ENCODE data around the gene LGR4. TPM values are rescaled to one million over a fixed set of nuclear protein-coding genes. Genes with fewer than 3 reads are reported as not detected.

The LGR4 gene
- total and polyA plus RNA-seq, 11 donors = 7.4 to 39.1 (median 28.3) TPM

- DNase-seq (no peak), ATAC-seq (no peak)
- Histone ChIP-seq H3K4me1 (peaks cover 0 to 4% (median 0%) of the 10 kb centered on the region in 12 donors), H3K4me3 (no peak overlapping the region), H3K27me3 (no peaks in the 10 kb centered on the region), H3K27ac (no peak overlapping the region), H3K9me3 (no peaks in the 10 kb centered on the region), H3K36me3 (no peaks in the 10 kb centered on the region)
- 89 to 91% (median 91%) methylated on average over 2 of the region's 2 CpGs for WGBS, 4 donors
- intact Hi-C loops (cut with DNase I) = loop anchor here in 5 of 10 donors (5.0 to 10.0 kb wide), 3 partner anchors 93 to 291 kb away; partner anchors contain the start of gene CCDC34 (in 3 of the 5)
- TF ChIP-seq POLR2A (IDR thresholded peaks at IDR 0.05) (no peak), CTCF (IDR thresholded peaks at IDR 0.05) (no peak)
These were observed 5.2 kb upstream of the LGR4 start for GRCh38 chr11:27477831-27478230.

- H3K27ac ChIP-seq = no peak overlapping the region
- intact Hi-C loops (cut with DNase I) = loop anchor here in 5 of 10 donors (5.0 to 10.0 kb wide), 3 partner anchors 92 to 290 kb away; partner anchors contain the start of gene CCDC34 (in 3 of the 5)
- no peaks in the 10 kb centered on the region for H3K9me3 ChIP-seq
- no peak overlapping the region for H3K4me3 ChIP-seq
- DNase-seq (no peak), ATAC-seq (no peak)
- peaks cover 0 to 4% (median 0%) of the 10 kb centered on the region in 12 donors for H3K4me1 ChIP-seq
- no peaks in the 10 kb centered on the region for H3K36me3 ChIP-seq
- TF ChIP-seq POLR2A (IDR thresholded peaks at IDR 0.05) (no peak), CTCF (IDR thresholded peaks at IDR 0.05) (no peak)
- H3K27me3 ChIP-seq = no peaks in the 10 kb centered on the region
These were observed 4.7 kb upstream of the LGR4 start for GRCh38 chr11:27477243-27477642.

GRCh38 chr11:27475622-27476021 lies 3.0 kb upstream of the LGR4 start:
- H3K27ac ChIP-seq = no peak overlapping the region
- ATAC-seq = no peak
- intact Hi-C loops (cut with DNase I) = loop anchor here in 5 of 10 donors (5.0 to 10.0 kb wide), 3 partner anchors 91 to 288 kb away; partner anchors contain the start of gene CCDC34 (in 3 of the 5)
- H3K4me1 ChIP-seq = peaks cover 0 to 17% (median 4%) of the 10 kb centered on the region in 12 donors
- TF ChIP-seq POLR2A (IDR thresholded peaks at IDR 0.05) (no peak), CTCF (IDR thresholded peaks at IDR 0.05) (no peak)
- no peak for DNase-seq
- H3K4me3 ChIP-seq = no peak overlapping the region
- H3K9me3 ChIP-seq = no peaks in the 10 kb centered on the region
- no peaks in the 10 kb centered on the region for H3K27me3 ChIP-seq
- WGBS, 4 donors = 93 to 96% (median 95%) methylated on average over 5 of the region's 5 CpGs
- H3K36me3 ChIP-seq = no peaks in the 10 kb centered on the region

- intact Hi-C loops (cut with DNase I) = loop anchor here in 8 of 10 donors (2.0 to 10.0 kb wide), 6 partner anchors 34 to 108 kb away; partner anchors contain the start of genes CCDC34 (in 3 of the 8) and LIN7C (in 1 of the 8)
- DNase-seq (no peak), ATAC-seq (peak in 3 of 4 donors; percentile 2 to 11 (median 7))
- Histone ChIP-seq H3K4me3 (peak overlapping the region in 9 of 12 donors; percentile 59 to 99 (median 79)), H3K27ac (peak overlapping the region in 7 of 12 donors; percentile 8 to 93 (median 43)), H3K4me1 (peaks cover 0 to 34% (median 18%) of the 10 kb centered on the region in 12 donors), H3K9me3 (no peaks in the 10 kb centered on the region), H3K36me3 (no peaks in the 10 kb centered on the region), H3K27me3 (no peaks in the 10 kb centered on the region)
- WGBS, 4 donors = 4 to 20% (median 8%) methylated on average over 8 to 9 of the region's 9 CpGs
- no peak for TF ChIP-seq POLR2A (IDR thresholded peaks at IDR 0.05)
- no peak for TF ChIP-seq CTCF (IDR thresholded peaks at IDR 0.05)
These were observed 422 bp upstream of the LGR4 start for GRCh38 chr11:27473017-27473406.

Data from heart left ventricle (tissue), 16 donors.